DMS153 (cell line): ENCODE data around the gene CAPN1.
"Not testable (repeated sequence)": the region's sequence is repeated elsewhere in the genome, so short reads cannot be mapped to it uniquely, and the experiment has no call there.

Source experiments
- DNase-seq: peaks from one replicate; lab custom pipeline; 2025; lab: John Stamatoyannopoulos, UW

Gene CAPN1

DNA sequence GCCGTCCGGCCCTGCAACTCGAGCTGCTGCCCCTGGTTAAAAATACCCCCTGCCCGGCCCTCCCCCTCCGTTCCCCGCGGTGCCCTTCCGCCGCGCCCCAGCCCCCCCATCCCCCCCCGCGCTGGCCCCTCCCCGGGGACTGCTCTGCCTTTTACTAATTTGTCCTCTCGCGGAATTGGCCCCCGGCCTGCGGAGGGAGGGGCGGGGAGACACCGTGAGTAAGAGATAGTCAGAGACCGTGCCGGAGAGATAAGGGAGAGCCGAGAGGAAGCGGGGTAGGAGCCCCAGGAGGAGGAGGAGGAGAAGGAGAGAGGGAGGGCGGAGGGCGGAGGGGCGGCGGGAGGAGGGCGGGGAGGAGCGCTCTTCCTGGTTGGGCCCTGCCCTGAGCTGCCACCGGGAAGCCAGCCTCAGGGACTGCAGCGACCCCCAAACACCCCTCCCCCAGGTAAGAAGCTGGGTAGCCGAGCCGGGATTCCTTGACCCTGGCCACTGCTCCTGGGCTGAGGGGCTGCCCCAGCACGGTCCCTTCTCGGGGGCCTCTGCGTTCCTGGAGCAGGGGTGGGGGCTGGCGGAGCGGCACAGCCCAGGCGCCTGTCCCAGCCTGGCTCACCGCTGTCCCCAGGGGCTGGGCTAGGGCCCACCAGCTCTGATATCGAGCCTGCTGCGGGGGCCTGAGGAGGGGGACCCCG is at the start of gene CAPN1:
TSS of gene CAPN1 (plus strand) at position 360 of the 689 bp plus-strand sequence. CDS start 774 bp downstream, outside the sequence.
- DNase-seq, result peak; percentile 12

DNA sequence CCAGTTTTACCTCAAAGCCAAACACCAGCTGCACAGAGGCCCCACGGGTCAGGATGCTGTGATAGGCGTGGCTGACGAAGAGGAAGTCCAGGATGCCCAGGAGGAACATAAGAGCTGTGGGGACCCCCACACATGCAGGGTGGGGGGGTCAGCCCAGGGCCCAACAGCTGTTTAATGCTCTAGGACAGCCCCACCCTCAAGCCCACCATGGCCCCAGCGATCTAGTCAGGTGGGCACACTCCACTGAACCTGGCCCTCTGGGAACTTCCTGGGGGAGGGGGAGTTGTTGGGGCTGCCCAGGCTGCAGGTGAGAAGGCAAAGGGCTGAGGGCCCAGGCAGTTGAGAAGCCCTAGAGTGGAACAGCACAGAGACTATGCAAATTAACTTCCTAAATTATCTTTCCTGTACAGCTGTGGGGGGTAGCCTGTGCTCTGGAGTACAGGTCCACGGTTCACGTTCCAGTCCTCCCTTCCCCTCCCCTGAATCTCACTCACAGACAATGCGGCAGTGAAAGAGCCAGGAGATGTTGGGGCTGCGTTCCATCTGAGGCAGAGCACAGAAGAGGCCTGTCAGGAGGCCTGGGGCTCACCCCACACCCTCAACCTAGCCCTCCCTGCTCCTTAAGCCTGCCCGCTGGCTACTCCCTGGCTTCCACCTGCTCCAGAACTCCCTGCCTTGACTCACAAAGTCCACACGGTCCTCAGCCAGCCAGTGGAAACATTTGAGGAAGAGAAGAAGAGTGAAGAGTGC is 49.3 kb upstream of the CAPN1 start:
- no peak for DNase-seq

DNA sequence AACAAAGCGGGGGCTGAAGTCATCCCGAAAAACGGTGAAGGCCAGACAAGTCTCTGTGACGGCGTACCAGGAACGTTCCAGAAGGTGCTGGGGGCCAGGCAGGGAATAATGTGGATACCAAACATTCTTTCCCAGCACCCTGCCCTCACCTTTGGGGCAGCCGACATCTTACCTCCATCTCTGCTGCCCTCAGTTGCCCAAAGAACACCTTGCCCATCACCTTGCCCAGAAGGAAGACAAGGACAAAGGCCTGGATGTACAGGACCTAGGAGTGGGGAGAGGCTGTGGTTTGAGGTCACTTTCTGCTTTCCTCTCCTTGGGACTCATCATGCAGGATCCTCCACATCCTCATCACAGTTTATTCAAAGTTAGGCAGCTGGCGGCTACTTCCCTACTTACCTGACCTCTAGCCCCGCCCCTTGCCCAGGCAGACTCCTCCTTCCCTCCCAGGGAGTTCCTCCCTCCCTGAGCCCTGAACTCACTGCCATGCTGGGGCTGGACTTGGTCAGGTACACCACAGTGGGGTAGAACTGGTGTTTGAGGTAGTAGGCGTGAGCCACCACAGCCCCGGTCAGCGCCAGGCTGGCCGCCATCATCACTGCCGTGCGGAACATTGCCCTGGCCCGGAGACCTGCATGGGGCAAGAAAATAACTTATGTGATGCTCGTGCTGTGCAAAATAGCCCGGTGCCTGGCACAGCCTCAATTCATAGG is 48.6 kb upstream of the CAPN1 start:
- peak; percentile 6 for DNase-seq

DNA sequence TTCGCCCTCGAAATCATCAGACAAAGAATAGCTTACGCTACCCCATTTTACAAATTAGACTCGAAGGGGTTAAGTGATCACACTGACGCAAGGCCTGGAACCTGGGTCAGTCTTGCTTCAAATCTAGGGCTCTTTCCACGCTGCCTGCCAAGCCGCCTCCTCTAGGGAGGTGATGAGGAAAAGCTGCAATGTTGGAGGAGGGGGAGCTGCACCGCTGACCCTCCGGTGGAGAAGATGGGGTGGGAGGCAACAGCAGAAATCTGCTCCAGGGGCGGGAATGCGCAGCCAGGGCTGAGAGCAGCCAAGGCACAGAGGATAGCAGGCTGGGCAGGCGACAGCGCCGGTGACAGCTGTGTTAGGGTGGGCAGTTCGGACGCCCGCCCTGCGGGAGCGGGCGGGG is 48.0 kb upstream of the CAPN1 start:
- DNase-seq, result no peak

DNA sequence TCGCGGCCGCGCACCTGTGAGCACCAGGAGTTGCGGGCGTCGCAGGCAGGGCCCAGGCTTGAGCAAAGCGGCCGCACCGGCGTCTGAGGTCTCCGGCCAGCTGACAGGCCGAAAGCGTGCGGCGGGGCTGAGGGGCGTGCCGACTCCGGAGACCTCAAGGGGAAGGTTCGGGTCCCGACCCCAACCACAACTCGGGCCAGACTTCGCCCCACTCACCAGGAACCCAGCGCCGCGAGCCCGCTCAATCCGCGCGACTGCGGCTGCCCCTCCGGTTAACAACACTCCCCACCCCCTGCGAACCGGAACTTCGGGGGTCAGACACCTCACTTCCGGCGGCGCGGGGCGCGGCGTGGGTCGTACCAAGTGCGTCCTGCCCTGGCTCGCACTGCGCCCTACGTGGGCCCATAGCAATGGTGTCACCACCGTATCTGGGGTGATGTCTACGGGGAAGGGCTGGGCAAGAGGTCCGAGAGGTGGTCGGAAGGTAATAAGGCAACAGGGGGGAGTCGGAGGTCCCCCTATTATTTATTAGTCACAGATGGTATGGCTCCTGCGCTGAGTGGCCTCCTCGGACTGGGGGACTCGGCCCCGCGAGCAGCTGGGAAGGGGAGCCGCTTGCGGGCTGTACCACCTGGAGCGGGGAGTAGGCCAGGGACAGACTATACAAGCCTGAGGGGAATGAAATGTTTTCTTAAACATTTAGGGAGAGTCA is 47.3 kb upstream of the CAPN1 start, which contains the start of gene SYVN1:
TSS of gene SYVN1 (minus strand) at position 280 of the 712 bp plus-strand sequence. CDS start 918 bp downstream, outside the sequence.
- DNase-seq, result peak; percentile 81

DNA sequence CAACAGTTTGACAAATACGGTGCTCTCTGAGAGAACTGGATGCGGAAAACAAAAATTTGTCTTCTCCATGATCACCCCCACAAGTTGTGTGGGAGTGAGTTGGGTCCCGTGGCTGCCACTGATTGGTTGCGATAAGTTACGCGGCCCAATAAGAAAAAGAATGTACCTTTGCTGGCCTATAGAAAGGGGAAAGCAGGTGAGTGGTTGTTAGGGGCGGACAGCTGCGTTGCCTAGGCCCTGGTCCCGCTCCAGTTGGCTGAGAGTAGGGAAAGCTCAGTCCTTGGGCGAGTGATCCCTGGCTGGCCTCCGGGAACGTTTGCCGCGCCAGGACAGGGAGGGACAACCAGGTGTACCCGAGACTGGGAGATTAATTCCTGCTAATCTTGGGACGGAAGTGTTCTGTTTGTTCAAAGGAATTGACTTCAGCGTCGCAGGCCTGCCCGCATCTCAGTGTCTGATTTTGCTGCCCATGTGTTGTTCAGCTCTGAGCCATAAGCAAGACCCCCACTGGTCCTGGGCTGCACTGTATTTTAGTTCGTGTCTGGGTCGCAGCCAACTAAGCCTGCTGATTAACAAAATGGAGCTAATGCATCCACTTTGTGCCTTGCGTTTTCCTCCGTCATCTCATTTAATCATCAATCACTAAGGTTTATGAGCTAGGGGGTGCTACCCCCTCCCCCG is 46.6 kb upstream of the CAPN1 start:
- peak; percentile 98 for DNase-seq

DNA sequence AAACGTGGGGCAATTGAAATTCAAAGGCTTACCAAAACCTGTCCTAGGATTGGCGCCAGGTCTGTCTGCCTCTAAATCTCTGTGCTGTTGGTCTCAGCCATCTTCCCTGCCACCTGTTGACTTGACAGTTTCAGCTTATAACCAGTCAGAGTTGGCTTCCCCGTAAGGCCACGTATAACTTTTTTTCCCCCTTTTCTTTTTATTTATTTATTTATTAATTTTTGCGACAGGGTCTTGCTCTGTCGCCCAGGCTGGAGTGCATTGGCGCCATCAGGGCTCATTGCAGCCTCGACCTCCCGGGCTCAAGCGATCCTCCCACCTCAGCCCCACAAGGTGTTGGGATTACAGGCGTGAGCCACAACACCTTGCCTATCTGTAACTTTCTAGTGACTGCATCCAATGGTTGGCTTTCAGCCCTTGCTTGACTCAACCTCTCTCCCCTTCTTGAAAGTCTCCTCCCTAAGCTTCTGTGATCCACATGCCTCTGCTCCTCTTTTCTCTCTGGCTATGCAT is 46.0 kb upstream of the CAPN1 start:
- no peak for DNase-seq

DNA sequence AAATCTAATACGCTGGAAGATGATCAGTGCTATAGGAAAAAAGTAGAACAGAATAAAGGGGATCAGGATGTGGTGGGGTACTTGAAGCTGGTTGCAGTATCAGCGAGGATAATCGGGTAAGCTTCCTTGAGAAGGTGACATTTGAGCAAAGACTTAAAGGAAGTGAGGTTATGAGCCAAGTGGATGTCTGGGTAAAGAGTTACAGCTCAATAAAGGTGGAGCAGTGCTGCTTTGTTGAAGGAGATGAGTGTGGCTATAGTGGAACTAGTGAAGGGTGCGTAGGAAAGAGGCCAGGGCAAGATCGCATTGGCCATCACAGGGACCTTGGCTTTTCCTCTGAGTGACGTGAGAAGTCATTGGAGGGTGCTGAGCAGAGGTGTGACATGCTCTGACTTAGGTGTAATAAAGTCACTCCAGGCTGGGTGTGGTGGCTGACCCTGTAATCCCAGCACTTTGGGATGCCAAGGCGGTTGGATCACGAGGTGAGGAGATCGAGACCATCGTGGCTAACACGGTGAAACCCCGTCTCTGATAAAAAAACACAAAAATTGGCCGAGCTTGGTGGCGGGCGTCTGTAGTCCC is 45.1 kb upstream of the CAPN1 start:
- no peak for DNase-seq

DNA sequence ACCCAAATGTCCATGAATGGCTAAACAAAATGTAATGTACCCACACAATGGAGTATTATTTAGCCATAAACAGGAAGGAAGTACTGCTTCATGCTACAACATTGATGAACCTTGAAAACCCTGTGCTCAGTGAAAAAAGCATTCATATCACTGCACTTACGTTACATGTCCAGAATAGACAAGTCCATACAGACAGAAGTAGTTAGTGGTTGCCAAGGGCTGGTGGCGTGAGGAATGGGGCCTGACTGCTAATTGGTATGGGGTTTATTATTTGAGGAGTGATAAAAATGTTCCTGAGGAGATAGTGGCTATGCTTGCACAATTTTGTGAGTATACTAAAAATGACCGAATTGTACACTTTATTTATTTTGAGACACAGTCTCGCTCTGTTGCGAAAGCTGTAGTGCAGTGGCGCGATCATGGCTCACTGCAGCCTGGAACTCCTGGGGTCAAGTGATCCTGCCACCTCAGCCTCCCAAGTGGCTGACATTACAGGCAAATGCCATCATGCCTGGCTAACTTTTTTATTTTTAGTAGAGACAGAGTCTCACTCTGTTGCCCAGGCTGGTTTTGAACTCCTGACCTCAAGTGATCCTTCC is 39.7 kb upstream of the CAPN1 start:
- DNase-seq, result no peak

DNA sequence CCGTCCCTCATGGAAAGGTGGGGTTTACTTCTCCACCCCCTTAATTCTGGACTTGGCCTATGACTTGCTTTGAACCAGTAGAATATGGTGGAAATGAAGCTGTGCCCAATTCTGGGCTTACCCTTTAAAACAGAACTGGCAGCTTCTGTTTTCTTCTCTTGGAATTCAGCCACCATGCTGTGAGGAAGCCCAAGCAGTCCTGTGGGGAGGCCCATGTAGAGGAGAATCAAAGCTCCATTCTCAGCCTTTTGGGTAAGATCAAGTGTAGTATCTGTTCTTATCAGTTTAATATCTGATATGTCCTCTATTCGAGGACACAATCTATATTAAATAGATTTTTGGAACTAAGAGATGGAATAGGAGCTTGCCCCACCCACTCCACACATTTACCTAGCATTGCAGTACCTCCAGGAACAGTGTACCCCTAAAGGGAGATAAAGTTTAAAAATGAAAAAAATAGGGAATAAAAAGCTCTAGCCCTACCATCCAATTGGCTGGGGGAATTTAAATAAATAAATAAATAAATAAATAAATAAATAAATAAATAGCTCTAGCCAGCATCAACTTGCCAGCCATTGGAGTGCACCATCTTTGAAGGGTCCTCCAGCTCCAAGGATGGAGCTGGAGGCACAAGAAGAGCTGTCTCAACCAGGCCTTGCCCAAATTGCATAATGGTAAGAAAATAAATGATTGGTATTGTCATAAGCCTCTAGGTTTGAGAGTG is 34.2 kb upstream of the CAPN1 start:
- DNase-seq, result no peak

DNA sequence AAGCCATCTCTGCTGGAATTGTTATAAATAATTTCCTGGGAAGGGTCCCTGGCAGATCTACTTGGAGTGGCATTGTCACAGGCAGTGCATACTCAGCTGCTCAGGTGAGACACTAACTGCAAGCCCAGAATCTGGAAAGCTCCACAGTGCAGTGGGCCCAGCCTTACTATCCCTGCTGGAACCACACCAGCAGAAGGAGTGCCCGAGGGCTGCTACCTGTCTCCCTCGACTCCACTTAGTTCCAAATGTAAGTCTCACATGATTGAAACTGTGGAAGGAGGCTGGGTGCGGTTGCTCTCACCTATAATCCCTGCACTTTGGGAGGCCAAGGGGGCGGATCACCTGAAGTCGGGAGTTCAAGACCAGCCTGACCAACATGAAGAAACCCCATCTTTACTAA is 33.1 kb upstream of the CAPN1 start:
- no peak for DNase-seq

DNA sequence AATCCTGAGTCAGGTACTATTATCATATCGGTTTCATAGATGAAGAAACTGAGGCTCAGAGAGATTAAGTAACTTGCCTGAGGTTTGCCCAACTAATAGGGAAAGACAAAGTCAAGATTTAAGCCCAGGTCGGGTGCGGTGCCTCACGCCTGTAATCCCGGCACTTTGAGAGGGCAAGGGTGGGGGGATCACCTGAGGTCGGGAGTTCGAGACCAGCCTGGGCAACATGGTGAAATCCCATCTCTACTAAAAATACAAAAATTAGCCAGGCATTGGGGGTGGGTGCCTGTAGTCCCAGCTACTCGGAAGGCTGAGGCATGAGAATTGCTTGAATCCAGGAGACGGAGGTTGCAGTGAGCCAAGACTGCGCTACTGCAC is 31.6 kb upstream of the CAPN1 start:
- not testable (repeated sequence) for DNase-seq

DNA sequence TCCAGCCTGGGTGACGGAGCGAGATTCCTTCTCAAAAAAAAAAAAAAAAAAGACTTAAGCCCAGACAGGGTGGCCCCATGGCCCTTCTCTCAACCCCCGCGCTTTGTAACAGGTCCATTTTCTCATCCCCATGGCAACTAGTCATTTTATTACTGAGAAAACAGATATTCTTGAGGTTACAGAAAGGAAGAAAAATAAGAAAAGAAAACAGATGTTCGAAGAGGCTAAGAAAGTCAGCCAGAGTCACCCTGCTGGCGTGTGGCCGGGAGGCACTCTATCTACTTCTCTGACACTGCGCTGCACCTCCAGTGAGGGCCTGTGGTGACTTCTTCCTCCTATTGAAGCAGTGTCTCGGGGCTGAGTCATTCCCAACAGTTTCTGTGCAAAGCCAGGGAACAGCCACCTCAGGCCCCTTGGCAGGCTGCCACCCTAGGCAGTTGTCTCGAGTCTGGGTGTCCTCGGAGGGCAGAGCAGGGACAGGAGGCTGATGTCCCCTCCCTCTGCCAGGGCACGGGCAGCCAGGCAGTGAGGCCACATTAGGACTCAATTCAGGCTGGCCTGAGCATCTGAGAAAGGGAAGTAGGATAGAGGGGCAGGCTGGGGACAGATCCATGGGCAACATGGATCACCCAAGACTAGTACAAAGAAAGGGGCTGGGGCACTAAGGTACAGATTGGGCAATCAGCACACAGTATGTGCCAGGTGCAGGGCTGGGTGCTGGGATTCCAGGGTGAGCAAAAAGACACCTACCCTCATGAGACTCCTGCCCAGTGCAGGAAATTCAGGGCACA is 31.0 kb upstream of the CAPN1 start:
- peak; percentile 87 for DNase-seq

DNA sequence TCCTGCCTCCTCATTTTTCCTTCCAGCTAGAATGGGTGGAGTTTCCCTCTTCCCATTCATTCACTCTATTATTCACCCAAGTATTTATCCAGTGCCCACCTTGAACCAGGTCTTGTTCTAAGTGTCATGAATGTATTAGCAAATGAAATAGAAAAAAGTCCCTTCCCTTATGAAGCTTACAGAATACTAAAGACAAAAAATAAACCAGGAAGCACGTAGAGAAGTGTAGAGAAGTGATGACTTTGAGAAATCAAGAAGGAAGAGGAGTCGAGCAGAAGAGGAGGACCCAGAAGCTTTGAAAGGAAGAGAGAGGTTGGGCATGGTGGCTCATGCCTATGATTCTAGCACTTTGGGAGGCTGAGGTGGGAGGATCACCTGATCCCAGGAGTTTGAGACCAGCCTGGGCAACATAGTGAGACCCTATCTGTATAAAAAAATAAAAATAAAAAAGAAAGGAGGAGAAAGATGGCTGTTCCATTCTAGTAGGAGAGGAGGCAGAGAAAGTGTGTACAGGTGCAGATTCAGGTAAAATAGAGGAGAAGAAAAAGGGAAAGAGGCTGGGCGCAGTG is 30.3 kb upstream of the CAPN1 start:
- DNase-seq, result no peak

DNA sequence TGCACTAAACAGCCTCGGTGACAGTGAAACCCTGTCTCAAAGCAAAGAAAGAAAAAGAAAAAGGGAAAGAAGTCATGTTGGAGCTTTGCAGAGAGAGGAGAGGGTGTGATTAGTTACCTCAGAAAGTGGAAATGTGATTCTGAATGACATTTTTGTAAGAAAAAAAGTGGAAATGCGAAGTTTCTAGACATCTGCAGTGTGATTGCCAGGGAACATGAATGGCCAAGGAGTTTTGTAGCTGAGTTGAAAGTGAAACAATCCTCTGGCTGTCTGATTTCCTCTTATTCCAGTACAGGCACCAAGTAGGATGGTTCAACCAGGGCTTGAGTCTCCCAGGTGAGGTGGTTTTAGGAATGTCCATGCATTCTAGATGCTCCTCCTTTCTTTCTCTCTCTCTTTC is 29.6 kb upstream of the CAPN1 start:
- no peak for DNase-seq

DNA sequence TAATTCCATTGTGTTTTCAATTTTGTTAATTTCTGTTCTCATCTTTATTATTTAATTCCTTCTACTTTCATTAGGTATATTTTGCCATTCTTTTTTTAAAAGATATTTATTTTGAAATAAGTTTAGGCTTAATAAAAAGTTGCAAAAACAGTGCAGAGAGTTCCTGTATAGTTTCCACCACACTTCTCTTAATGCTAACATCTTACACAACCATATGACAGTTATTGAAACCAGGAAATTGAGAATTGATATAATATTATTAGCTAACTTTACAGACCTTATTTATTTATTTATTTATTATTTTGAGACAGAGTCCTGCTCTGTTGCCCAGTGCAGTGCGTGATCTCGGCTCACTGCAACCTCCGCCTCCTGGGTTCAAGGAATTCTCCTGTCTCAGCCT is 25.5 kb upstream of the CAPN1 start:
- DNase-seq, result no peak

DNA sequence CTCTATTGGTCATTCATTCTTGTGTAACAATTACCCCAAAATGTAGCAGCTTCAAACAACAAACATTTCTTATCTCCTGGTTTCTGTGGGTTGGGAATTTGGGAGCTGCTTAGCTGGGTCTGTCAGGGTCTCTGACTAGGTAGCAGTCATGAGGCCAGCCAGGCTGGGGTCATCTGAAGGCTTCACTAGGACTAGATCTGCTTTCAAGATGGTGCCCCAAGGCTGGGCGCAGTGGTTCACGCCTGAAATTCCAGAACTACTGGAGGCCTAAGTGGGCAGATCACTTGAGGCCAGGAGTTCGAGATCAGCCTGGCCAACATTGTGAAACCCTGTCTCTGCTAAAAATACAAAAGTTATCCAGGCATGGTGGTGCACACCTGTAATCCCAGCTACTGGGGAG is 24.8 kb upstream of the CAPN1 start:
- no peak for DNase-seq

DNA sequence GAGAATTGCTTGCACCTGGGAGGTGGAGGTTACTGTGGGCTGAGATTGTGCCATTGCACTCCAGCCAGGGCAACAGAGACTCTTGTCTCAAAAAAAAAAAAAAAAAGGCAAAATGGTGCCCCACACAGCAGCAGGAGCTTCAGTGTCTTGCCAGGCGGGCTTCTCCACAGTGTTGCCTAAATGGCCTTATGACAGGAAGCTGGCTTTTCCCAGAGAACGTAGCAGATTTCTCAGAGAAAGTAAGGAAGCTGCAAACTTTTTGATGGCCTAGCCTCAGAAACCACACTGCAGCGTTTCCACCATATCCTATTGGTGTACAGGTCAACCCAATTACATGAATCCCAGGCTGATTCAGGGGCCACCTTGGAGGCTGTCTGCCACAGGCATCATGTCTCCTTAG is 24.4 kb upstream of the CAPN1 start:
- no peak for DNase-seq

DNA sequence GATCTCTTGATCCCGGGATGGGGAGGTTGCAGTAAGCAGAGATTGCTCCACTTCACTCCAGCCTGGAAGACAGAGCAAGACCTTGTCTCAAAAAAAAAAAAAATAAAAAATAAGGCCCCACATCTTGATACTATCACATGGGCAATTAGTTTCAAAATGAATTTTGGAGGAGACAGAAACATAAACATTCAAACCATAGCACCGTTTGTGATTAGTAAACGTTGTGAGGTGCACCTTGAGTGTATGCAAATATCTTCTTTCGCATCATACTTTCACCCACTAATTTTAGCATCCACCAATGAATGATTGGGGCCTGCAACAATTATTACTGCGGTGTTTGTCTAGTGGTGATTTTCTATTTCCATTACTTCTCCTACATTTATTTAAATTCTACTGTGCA is 22.7 kb upstream of the CAPN1 start:
- no peak for DNase-seq
